GM23248 (cell line): Measurements from ENCODE around the gene EDAR.

Experiments used
- EZH2 ChIP-seq: fragments of 200-600 bp; sonication (generic); IDR thresholded peaks from 2 replicates; pipeline ENCODE4 v1.6.1; 2018; ENCODE audit warnings: antibody characterized with exemption, mild to moderate bottlenecking; ENCODE audit not compliant: insufficient read depth, poor library complexity, severe bottlenecking
- EZH2phosphoT487 ChIP-seq: fragments of 200-600 bp; sonication (generic); IDR thresholded peaks from 2 replicates; pipeline ENCODE4 v1.6.1; 2018; ENCODE audit warnings: antibody characterized with exemption, moderate library complexity, mild to moderate bottlenecking, low read depth; ENCODE audit not compliant: insufficient read depth

DNA sequence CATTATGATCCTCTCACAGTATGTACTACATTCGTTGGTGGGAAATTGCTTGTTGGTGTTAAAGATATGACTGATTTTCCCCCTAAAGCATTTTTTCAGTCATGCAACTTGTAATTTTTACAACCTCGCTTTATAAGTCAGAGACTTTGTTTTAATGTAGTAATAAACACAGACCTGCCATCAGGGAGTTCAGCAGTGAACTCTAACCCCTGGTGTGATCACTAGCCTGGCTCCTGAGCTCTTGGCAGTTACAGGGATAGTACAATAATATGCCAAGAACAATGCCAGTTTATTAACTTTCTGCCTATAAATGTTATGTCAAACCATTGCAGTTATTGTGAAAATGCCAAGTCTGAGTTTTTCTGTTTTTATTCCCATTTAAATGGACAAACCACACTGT is 93.8 kb downstream of the EDAR start:
- TF ChIP-seq EZH2 (no peak), EZH2phosphoT487 (no peak)
